SU-DHL-6 (cell line): ENCODE results near the gene ST6GAL1.

Experiments
- EZH2phosphoT487 ChIP-seq: fragments of 200-600 bp; sonication (generic), shearing (Covaris generic); conservative IDR thresholded peaks from 2 replicates; pipeline ENCODE4 v1.6.1; 2018; ENCODE audit warnings: mild to moderate bottlenecking, antibody characterized with exemption, low read length, moderate library complexity, mixed read lengths
- TF ChIP-seq, protein P1 (sequence below): fragments of 200-600 bp; sonication (generic); IDR thresholded peaks from one replicate; pipeline ENCODE4 v1.5.1; 2017; ENCODE audit warnings: antibody characterized with exemption, mild to moderate bottlenecking, low read length, moderate library complexity; ENCODE audit not compliant: insufficient read depth, poor library complexity, severe bottlenecking

- TF ChIP-seq, protein P1, sequence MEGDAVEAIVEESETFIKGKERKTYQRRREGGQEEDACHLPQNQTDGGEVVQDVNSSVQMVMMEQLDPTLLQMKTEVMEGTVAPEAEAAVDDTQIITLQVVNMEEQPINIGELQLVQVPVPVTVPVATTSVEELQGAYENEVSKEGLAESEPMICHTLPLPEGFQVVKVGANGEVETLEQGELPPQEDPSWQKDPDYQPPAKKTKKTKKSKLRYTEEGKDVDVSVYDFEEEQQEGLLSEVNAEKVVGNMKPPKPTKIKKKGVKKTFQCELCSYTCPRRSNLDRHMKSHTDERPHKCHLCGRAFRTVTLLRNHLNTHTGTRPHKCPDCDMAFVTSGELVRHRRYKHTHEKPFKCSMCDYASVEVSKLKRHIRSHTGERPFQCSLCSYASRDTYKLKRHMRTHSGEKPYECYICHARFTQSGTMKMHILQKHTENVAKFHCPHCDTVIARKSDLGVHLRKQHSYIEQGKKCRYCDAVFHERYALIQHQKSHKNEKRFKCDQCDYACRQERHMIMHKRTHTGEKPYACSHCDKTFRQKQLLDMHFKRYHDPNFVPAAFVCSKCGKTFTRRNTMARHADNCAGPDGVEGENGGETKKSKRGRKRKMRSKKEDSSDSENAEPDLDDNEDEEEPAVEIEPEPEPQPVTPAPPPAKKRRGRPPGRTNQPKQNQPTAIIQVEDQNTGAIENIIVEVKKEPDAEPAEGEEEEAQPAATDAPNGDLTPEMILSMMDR: no peak
- TF ChIP-seq EZH2phosphoT487: no peak
Measured at GRCh38 chr3:186909078-186909853, 21.1 kb upstream of the ST6GAL1 start.
